Kidney (tissue), 14 donors: ENCODE results near the gene SPECC1. TPM values are rescaled to one million over a fixed set of nuclear protein-coding genes. Genes with fewer than 3 reads are reported as not detected.
A peak's percentile ranks its signal among the peaks of the same experiment; 100 is the strongest.
"Not testable (repeated sequence)": the region's sequence is repeated elsewhere in the genome, so short reads cannot be mapped to it uniquely, and the experiment has no call there.

ENCODE experiments used
- DNase-seq, 5 donors: peaks; one replicate each; pipeline ENCODE4 v3.0.0-alpha.2; 2013 to 2020
- FAIRE-seq: peaks from 2 replicates; lab custom pipeline; 2012; peaks lifted over from hg19 to GRCh38; lab: Jason Lieb, UNC
- H3K27ac ChIP-seq, 2 donors: one replicate each; pipeline ENCODE4 v1.7.0; 2013; ENCODE audit warnings: low read depth in 2 of 2, low read length in 2 of 2, inconsistent platforms in 1 of 2
- H3K27me3 ChIP-seq: one replicate; pipeline ENCODE4 v1.7.1; 2013; ENCODE audit warnings: low read length, inconsistent platforms; ENCODE audit not compliant: control insufficient read depth, insufficient read depth
- H3K36me3 ChIP-seq, 3 donors: one replicate each; pipeline versions ENCODE4 v1.7.0 to v1.7.1; 2013; ENCODE audit warnings: low read length in 3 of 3, control low read depth in 1 of 3, inconsistent platforms in 1 of 3; ENCODE audit not compliant: insufficient read depth in 3 of 3, control insufficient read depth in 2 of 3
- H3K4me1 ChIP-seq, 3 donors: one replicate each; pipeline versions ENCODE4 v1.7.0 to v1.7.1; 2013; ENCODE audit warnings: low read length in 3 of 3, inconsistent platforms in 1 of 3, low read depth in 1 of 3; ENCODE audit not compliant: control insufficient read depth in 2 of 3, insufficient read depth in 2 of 3
- H3K4me3 ChIP-seq, 3 donors: one replicate each; pipeline versions ENCODE4 v1.7.0 to v1.8.1; 2013; ENCODE audit warnings: low read length in 3 of 3, control low read depth in 1 of 3, inconsistent platforms in 1 of 3
- H3K9ac ChIP-seq, 3 donors: one replicate each; pipeline versions ENCODE4 v1.7.0 to v1.7.1; 2013; ENCODE audit warnings: low read length in 3 of 3, control low read depth in 1 of 3, inconsistent platforms in 1 of 3
- H3K9me3 ChIP-seq, 3 donors: one replicate each; pipeline versions ENCODE4 v1.7.0 to v1.7.1; 2013; ENCODE audit warnings: low read length in 3 of 3, control low read depth in 1 of 3, inconsistent platforms in 1 of 3; ENCODE audit not compliant: control insufficient read depth in 2 of 3, insufficient read depth in 1 of 3
- intact Hi-C: fragments of 100-400 bp; cut with DNase I; formaldehyde crosslinking; loops from one replicate; pipeline ENCODE4 v1.11.1; 2022
- polyA plus RNA-seq: library from polyadenylated mRNA; stranded (reverse); fragments of 350-450 nt; fragmentation: Illumina TruSeq; extraction: RNeasy Lipid Tissue Mini Kit (QIAGEN cat#74804); gene quantifications from one replicate; pipeline ENCODE4 v1.2.3, GENCODE V29; 2014; ENCODE audit warnings: low read depth, low replicate concordance; ENCODE audit not compliant: insufficient read depth
- total RNA-seq: library from RNA; stranded (reverse); fragmentation: NEBNext Ultra II Directional; extraction: Animal tissue kit (Norgen Biotek cat#: 25700); gene quantifications from one replicate; pipeline ENCODE4 v1.2.1, GENCODE V29; 2021
- TF ChIP-seq, protein P1 (sequence below): IDR thresholded peaks from 3 replicates; pipeline ENCODE4 v1.5.1; 2012; ENCODE audit warnings: mild to moderate bottlenecking, moderate library complexity, borderline replicate concordance; ENCODE audit not compliant: insufficient read depth; ENCODE audit errors: extremely low read depth
- donor health status: control.
- donor health status: control.
- donor health status: control.
- donor health status: control.
- donor health status: control.
- donor health status: DM: yes; HTN: yes; CAD: no.
- donor health status: Normal renal cell carcinoma (clear cell type).

Gene SPECC1
- total and polyA plus RNA-seq, 2 donors from 2014 or later: 7.6 to 29.1 TPM

DNA sequence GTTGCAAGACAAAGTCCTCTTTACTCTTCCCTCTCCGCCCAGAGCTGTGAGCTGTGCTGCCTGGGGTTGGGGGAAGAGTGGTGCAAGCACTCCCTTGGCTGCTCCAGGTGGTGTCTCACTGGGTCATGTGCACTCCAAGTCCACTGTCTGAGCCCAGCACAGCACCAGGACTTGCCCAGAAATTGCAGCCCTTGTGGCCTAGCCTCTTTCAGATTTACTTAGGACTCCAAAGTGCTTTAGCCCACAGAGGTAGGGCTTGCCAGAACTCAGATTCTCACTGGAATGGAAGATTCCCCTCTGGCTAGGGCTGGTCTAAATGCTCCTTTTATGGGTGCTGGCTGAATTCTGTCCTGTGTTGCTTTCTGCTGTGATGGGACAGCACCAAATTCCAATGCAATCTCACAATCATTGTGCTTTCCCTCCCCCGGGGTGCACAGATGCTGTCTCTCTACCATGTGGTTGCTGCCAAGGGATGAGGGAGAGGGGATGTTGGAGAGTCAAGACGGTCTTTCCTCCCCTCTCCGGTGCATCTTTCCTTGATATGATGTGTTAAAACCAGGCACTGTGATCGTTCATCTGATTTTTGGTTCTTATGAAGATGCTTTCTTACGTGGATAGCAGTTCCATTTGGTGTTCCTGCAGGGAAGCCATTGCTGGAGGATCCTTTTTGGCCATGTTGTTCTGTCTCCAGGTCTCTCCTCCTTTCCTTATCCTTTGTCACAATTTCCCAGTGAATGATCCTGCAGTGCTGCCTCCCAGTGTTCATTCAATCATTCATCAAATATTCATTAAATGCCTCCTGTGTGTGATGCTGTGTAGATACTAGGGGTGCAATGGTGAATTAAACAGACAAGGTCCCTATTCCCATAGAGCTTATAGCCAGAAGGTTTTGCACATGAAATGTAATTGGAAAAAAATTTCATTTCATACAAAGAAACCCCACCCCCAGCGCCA lies 216.3 kb downstream of the SPECC1 start:
- Histone ChIP-seq H3K36me3 (peaks cover 0 to 4% (median 0%) of the 10 kb centered on the region in 3 donors), H3K9ac (no peak overlapping the region), H3K27ac (no peak overlapping the region), H3K4me3 (no peak overlapping the region), H3K4me1 (peaks cover 0 to 2% (median 0%) of the 10 kb centered on the region in 3 donors), H3K9me3 (no peaks in the 10 kb centered on the region), H3K27me3 (no peaks in the 10 kb centered on the region)
- FAIRE-seq: no peak
- DNase-seq: no peak
- TF ChIP-seq, protein P1, sequence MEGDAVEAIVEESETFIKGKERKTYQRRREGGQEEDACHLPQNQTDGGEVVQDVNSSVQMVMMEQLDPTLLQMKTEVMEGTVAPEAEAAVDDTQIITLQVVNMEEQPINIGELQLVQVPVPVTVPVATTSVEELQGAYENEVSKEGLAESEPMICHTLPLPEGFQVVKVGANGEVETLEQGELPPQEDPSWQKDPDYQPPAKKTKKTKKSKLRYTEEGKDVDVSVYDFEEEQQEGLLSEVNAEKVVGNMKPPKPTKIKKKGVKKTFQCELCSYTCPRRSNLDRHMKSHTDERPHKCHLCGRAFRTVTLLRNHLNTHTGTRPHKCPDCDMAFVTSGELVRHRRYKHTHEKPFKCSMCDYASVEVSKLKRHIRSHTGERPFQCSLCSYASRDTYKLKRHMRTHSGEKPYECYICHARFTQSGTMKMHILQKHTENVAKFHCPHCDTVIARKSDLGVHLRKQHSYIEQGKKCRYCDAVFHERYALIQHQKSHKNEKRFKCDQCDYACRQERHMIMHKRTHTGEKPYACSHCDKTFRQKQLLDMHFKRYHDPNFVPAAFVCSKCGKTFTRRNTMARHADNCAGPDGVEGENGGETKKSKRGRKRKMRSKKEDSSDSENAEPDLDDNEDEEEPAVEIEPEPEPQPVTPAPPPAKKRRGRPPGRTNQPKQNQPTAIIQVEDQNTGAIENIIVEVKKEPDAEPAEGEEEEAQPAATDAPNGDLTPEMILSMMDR: no peak
- intact Hi-C loops: no loop called here

GRCh38 chr17:20226814-20227482 lies 217.8 kb downstream of the SPECC1 start:
- TF ChIP-seq, protein P1: peak; percentile 73
- H3K9ac ChIP-seq: no peak overlapping the region
- H3K9me3 ChIP-seq: no peaks in the 10 kb centered on the region
- FAIRE-seq: no peak
- no peak overlapping the region for H3K4me3 ChIP-seq
- no peaks in the 10 kb centered on the region for H3K27me3 ChIP-seq
- no peak overlapping the region for H3K27ac ChIP-seq
- H3K36me3 ChIP-seq: peaks cover 0 to 5% (median 0%) of the 10 kb centered on the region in 3 donors
- intact Hi-C loops: no loop called here
- DNase-seq: peak; percentile 73 to 87 (median 84)
- H3K4me1 ChIP-seq: peaks cover 0 to 2% (median 0%) of the 10 kb centered on the region in 3 donors

GRCh38 chr17:20227720-20228370 lies 218.7 kb downstream of the SPECC1 start:
- H3K36me3 ChIP-seq: not testable (repeated sequence)

More at GRCh38 chr17:20227720-20228370, 218.7 kb downstream of the SPECC1 start:
- DNase-seq, H3K4me1 ChIP-seq, H3K9ac ChIP-seq, H3K27ac ChIP-seq, H3K4me3 ChIP-seq, H3K27me3 ChIP-seq, H3K9me3 ChIP-seq, FAIRE-seq, intact Hi-C loops: not testable (repeated sequence)
